ENCODE results near the gene ERC1.

ERC1 gene

GRCh38 chr12:1173781-1174617 lies 183.0 kb downstream of the ERC1 start:
- 100% methylated on average over 6 of the region's 8 CpGs for WGBS (ENCODE audit: insufficient coverage)
- no peak for DNase-seq
- ChIA-PET POLR2A (interaction anchor here (1.0 kb wide), 1 partner anchor 8 kb away, joined by 7 read pairs; no protein-coding TSS in a partner anchor), CTCF (no interaction called here)
- no peak overlapping the region for H3K27ac ChIP-seq (ENCODE audit: insufficient read depth in 1 of 2, low read depth in 1 of 2, low read length in 2 of 2, poor library complexity in 1 of 2, severe bottlenecking in 2 of 2)
- no peaks in the 10 kb centered on the region for H3K27me3 ChIP-seq (replicated peaks in 2 of 5; ENCODE audit: control insufficient read depth in 4 of 5, insufficient read depth in 5 of 5, low read length in 4 of 5)
- H3K9me3 ChIP-seq (ENCODE audit: control extremely low read depth in 1 of 5, control insufficient read depth in 4 of 5, insufficient read depth in 2 of 5, low read depth in 1 of 5, low read length in 4 of 5): no peaks in the 10 kb centered on the region
- no peaks in the 10 kb centered on the region for H3K4me1 ChIP-seq (ENCODE audit: control extremely low read depth in 1 of 4, control insufficient read depth in 4 of 4, insufficient read depth in 4 of 4, low read length in 3 of 4)
- no peak overlapping the region for H3K4me3 ChIP-seq (ENCODE audit: control insufficient read depth in 1 of 7, extremely low read depth in 1 of 7, insufficient read depth in 4 of 7, low read depth in 2 of 7, low read length in 6 of 7)
- peaks cover 0 to 6% (median 5%) of the 10 kb centered on the region in 4 experiments for H3K36me3 ChIP-seq (ENCODE audit: control insufficient read depth in 4 of 4, insufficient read depth in 4 of 4, low read length in 3 of 4)

- ChIA-PET CTCF (no interaction called here), POLR2A (no interaction called here)
- DNase-seq: no peak
- H3K4me1 ChIP-seq (ENCODE audit: control extremely low read depth in 1 of 4, control insufficient read depth in 4 of 4, insufficient read depth in 4 of 4, low read length in 3 of 4): no peaks in the 10 kb centered on the region
- H3K9me3 ChIP-seq (ENCODE audit: control extremely low read depth in 1 of 5, control insufficient read depth in 4 of 5, insufficient read depth in 2 of 5, low read depth in 1 of 5, low read length in 4 of 5): no peaks in the 10 kb centered on the region
- WGBS (ENCODE audit: insufficient coverage): 100% methylated on average over 1 of the region's 2 CpGs
- H3K36me3 ChIP-seq (ENCODE audit: control insufficient read depth in 4 of 4, insufficient read depth in 4 of 4, low read length in 3 of 4): peaks cover 0 to 6% (median 3%) of the 10 kb centered on the region in 4 experiments
- H3K27me3 ChIP-seq (replicated peaks in 2 of 5; ENCODE audit: control insufficient read depth in 4 of 5, insufficient read depth in 5 of 5, low read length in 4 of 5): no peaks in the 10 kb centered on the region
- no peak overlapping the region for H3K4me3 ChIP-seq (ENCODE audit: control insufficient read depth in 1 of 7, extremely low read depth in 1 of 7, insufficient read depth in 4 of 7, low read depth in 2 of 7, low read length in 6 of 7)
- H3K27ac ChIP-seq (ENCODE audit: insufficient read depth in 1 of 2, low read depth in 1 of 2, low read length in 2 of 2, poor library complexity in 1 of 2, severe bottlenecking in 2 of 2): no peak overlapping the region
These were observed 183.6 kb downstream of the ERC1 start for GRCh38 chr12:1174659-1175058.

GRCh38 chr12:1176191-1176590 lies 185.2 kb downstream of the ERC1 start:
- H3K36me3 ChIP-seq (ENCODE audit: control insufficient read depth in 4 of 4, insufficient read depth in 4 of 4, low read length in 3 of 4): peaks cover 2 to 6% (median 5%) of the 10 kb centered on the region in 4 experiments
- no peaks in the 10 kb centered on the region for H3K27me3 ChIP-seq (replicated peaks in 2 of 5; ENCODE audit: control insufficient read depth in 4 of 5, insufficient read depth in 5 of 5, low read length in 4 of 5)
- no peak for DNase-seq
- ChIA-PET CTCF (interaction anchor here (0.8 to 0.9 kb wide), 2 partner anchors 73 to 369 kb away, joined by 3 read pairs; no protein-coding TSS in a partner anchor), POLR2A (interaction anchor here (0.6 kb wide), 1 partner anchor 433 kb away, joined by 3 read pairs; no protein-coding TSS in a partner anchor)
- no peaks in the 10 kb centered on the region for H3K9me3 ChIP-seq (ENCODE audit: control extremely low read depth in 1 of 5, control insufficient read depth in 4 of 5, insufficient read depth in 2 of 5, low read depth in 1 of 5, low read length in 4 of 5)
- no peak overlapping the region for H3K4me3 ChIP-seq (ENCODE audit: control insufficient read depth in 1 of 7, extremely low read depth in 1 of 7, insufficient read depth in 4 of 7, low read depth in 2 of 7, low read length in 6 of 7)
- no peaks in the 10 kb centered on the region for H3K4me1 ChIP-seq (ENCODE audit: control extremely low read depth in 1 of 4, control insufficient read depth in 4 of 4, insufficient read depth in 4 of 4, low read length in 3 of 4)
- H3K27ac ChIP-seq (ENCODE audit: insufficient read depth in 1 of 2, low read depth in 1 of 2, low read length in 2 of 2, poor library complexity in 1 of 2, severe bottlenecking in 2 of 2): no peak overlapping the region

GRCh38 chr12:1179128-1179527 lies 188.1 kb downstream of the ERC1 start:
- H3K27me3 ChIP-seq (replicated peaks in 2 of 5; ENCODE audit: control insufficient read depth in 4 of 5, insufficient read depth in 5 of 5, low read length in 4 of 5): no peaks in the 10 kb centered on the region
- H3K27ac ChIP-seq (ENCODE audit: insufficient read depth in 1 of 2, low read depth in 1 of 2, low read length in 2 of 2, poor library complexity in 1 of 2, severe bottlenecking in 2 of 2): no peak overlapping the region
- H3K9me3 ChIP-seq (ENCODE audit: control extremely low read depth in 1 of 5, control insufficient read depth in 4 of 5, insufficient read depth in 2 of 5, low read depth in 1 of 5, low read length in 4 of 5): no peaks in the 10 kb centered on the region
- ChIA-PET POLR2A (no interaction called here), CTCF (no interaction called here)
- no peak for DNase-seq
- no peaks in the 10 kb centered on the region for H3K4me1 ChIP-seq (ENCODE audit: control extremely low read depth in 1 of 4, control insufficient read depth in 4 of 4, insufficient read depth in 4 of 4, low read length in 3 of 4)
- H3K4me3 ChIP-seq (ENCODE audit: control insufficient read depth in 1 of 7, extremely low read depth in 1 of 7, insufficient read depth in 4 of 7, low read depth in 2 of 7, low read length in 6 of 7): no peak overlapping the region
- WGBS (ENCODE audit: insufficient coverage): 86% methylated on average over 1 of the region's 1 CpG
- H3K36me3 ChIP-seq (ENCODE audit: control insufficient read depth in 4 of 4, insufficient read depth in 4 of 4, low read length in 3 of 4): peaks cover 2 to 12% (median 7%) of the 10 kb centered on the region in 4 experiments

GRCh38 chr12:1182069-1182468 lies 191.0 kb downstream of the ERC1 start:
- no peak overlapping the region for H3K4me3 ChIP-seq (ENCODE audit: control insufficient read depth in 1 of 7, extremely low read depth in 1 of 7, insufficient read depth in 4 of 7, low read depth in 2 of 7, low read length in 6 of 7)
- H3K27ac ChIP-seq (ENCODE audit: insufficient read depth in 1 of 2, low read depth in 1 of 2, low read length in 2 of 2, poor library complexity in 1 of 2, severe bottlenecking in 2 of 2): no peak overlapping the region
- no peaks in the 10 kb centered on the region for H3K9me3 ChIP-seq (ENCODE audit: control extremely low read depth in 1 of 5, control insufficient read depth in 4 of 5, insufficient read depth in 2 of 5, low read depth in 1 of 5, low read length in 4 of 5)
- POLR2A ChIA-PET: no interaction called here
- H3K4me1 ChIP-seq (ENCODE audit: control extremely low read depth in 1 of 4, control insufficient read depth in 4 of 4, insufficient read depth in 4 of 4, low read length in 3 of 4): no peaks in the 10 kb centered on the region
- H3K27me3 ChIP-seq (replicated peaks in 2 of 5; ENCODE audit: control insufficient read depth in 4 of 5, insufficient read depth in 5 of 5, low read length in 4 of 5): no peaks in the 10 kb centered on the region
- WGBS (ENCODE audit: insufficient coverage): no CpG with 5 or more reads among the region's 2 CpGs
- peaks cover 0 to 19% (median 9%) of the 10 kb centered on the region in 4 experiments for H3K36me3 ChIP-seq (ENCODE audit: control insufficient read depth in 4 of 4, insufficient read depth in 4 of 4, low read length in 3 of 4)
- DNase-seq: no peak
- CTCF ChIA-PET: interaction anchor here (0.6 to 1.2 kb wide), 3 partner anchors 49 to 401 kb away, joined by 3 to 4 read pairs (median 3); no protein-coding TSS in a partner anchor

DNA sequence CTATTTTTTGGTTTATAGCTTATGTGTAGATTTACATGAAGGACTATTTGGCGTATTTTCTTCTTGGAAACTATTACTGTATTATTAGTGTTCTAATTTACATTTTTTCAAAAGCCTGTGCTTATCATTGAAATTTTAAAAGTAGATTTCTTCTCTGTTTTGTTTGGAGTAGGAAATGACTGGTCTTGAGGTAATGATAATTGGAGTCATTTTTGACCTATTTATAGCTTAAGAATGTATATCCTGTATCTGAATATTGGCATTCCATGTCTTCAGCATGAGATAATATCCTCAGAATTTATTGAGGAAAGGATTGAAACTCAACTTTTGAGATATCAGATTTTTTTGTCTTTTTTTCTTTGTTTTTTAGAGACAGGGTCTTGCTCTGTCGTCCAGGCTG lies 193.4 kb downstream of the ERC1 start:
- Histone ChIP-seq H3K27ac (ENCODE audit: insufficient read depth in 1 of 2, low read depth in 1 of 2, low read length in 2 of 2, poor library complexity in 1 of 2, severe bottlenecking in 2 of 2) (no peak overlapping the region), H3K27me3 (replicated peaks in 2 of 5; ENCODE audit: control insufficient read depth in 4 of 5, insufficient read depth in 5 of 5, low read length in 4 of 5) (no peaks in the 10 kb centered on the region), H3K4me1 (ENCODE audit: control extremely low read depth in 1 of 4, control insufficient read depth in 4 of 4, insufficient read depth in 4 of 4, low read length in 3 of 4) (no peaks in the 10 kb centered on the region), H3K36me3 (ENCODE audit: control insufficient read depth in 4 of 4, insufficient read depth in 4 of 4, low read length in 3 of 4) (peaks cover 0 to 28% (median 12%) of the 10 kb centered on the region in 4 experiments), H3K9me3 (ENCODE audit: control extremely low read depth in 1 of 5, control insufficient read depth in 4 of 5, insufficient read depth in 2 of 5, low read depth in 1 of 5, low read length in 4 of 5) (no peaks in the 10 kb centered on the region), H3K4me3 (ENCODE audit: control insufficient read depth in 1 of 7, extremely low read depth in 1 of 7, insufficient read depth in 4 of 7, low read depth in 2 of 7, low read length in 6 of 7) (no peak overlapping the region)
- ChIA-PET POLR2A (no interaction called here), CTCF (interaction anchor here (1.0 kb wide), 1 partner anchor 8 kb away, joined by 3 read pairs; no protein-coding TSS in a partner anchor)
- no peak for DNase-seq
- WGBS (ENCODE audit: insufficient coverage): 89% methylated on average over 1 of the region's 2 CpGs

DNA sequence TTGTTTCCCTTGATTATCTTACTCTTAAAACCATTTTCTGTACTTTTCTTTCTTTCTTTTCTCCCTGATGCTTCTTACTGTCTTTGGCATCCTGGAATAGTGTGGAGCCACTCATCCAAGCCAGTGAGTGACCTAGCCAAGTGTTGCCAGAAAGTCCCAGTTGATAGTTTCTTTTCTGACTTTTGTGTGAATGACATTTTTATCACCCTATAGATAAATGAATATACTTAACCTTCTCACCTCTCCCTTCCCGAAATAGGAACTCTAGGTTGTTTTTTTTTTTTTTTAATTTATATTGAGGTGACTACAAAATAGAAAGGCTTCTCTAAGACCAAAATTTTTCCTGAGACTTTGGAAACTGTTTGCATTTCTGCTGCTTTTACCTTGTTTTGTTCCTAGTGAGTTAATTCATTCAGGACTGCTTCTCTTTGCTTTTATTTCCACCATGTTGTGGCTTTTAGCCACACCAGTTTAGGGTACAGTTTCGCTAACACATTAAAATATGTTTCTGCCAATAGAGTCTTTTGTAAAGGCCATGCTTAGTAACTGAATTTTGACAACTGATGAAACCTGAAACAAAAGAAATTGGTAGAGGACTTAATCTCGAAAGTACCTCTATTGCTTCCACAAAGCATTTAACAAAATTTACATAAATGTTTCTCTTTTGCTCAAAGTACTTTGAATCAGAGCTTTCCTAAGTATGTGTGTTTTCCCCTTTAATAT lies 194.6 kb downstream of the ERC1 start:
- H3K4me3 ChIP-seq (ENCODE audit: control insufficient read depth in 1 of 7, extremely low read depth in 1 of 7, insufficient read depth in 4 of 7, low read depth in 2 of 7, low read length in 6 of 7): no peak overlapping the region
- DNase-seq: no peak
- H3K27me3 ChIP-seq (replicated peaks in 2 of 5; ENCODE audit: control insufficient read depth in 4 of 5, insufficient read depth in 5 of 5, low read length in 4 of 5): no peaks in the 10 kb centered on the region
- peaks cover 4 to 32% (median 13%) of the 10 kb centered on the region in 4 experiments for H3K36me3 ChIP-seq (ENCODE audit: control insufficient read depth in 4 of 4, insufficient read depth in 4 of 4, low read length in 3 of 4)
- 100% methylated on average over 1 of the region's 3 CpGs for WGBS (ENCODE audit: insufficient coverage)
- no peak overlapping the region for H3K27ac ChIP-seq (ENCODE audit: insufficient read depth in 1 of 2, low read depth in 1 of 2, low read length in 2 of 2, poor library complexity in 1 of 2, severe bottlenecking in 2 of 2)
- H3K9me3 ChIP-seq (ENCODE audit: control extremely low read depth in 1 of 5, control insufficient read depth in 4 of 5, insufficient read depth in 2 of 5, low read depth in 1 of 5, low read length in 4 of 5): no peaks in the 10 kb centered on the region
- no peaks in the 10 kb centered on the region for H3K4me1 ChIP-seq (ENCODE audit: control extremely low read depth in 1 of 4, control insufficient read depth in 4 of 4, insufficient read depth in 4 of 4, low read length in 3 of 4)
- ChIA-PET CTCF (no interaction called here), POLR2A (no interaction called here)

Data from common myeloid progenitor, CD34-positive (primary cell).